MM.1S (cell line): ENCODE results near the gene COQ3.

Experiments used
- DNase-seq: peaks from one replicate; pipeline ENCODE4 v3.0.0-alpha.2; 2015
- H2AFZ ChIP-seq: fragments of 300-600 bp; sonication (generic); 2 replicates; pipeline ENCODE4 v1.6.0; 2016; ENCODE audit warnings: antibody characterized with exemption, low read length
- H3F3A ChIP-seq: fragments of 300-600 bp; sonication (generic); 2 replicates; pipeline ENCODE4 v1.6.1; 2016; ENCODE audit warnings: mild to moderate bottlenecking, antibody characterized with exemption, low read length, moderate library complexity, mixed read lengths; ENCODE audit not compliant: insufficient read depth
- H3K27ac ChIP-seq: fragments of 300-600 bp; sonication (generic); 2 replicates; pipeline ENCODE4 v1.5.1; 2016; ENCODE audit warnings: mild to moderate bottlenecking, low read length
- H3K27me3 ChIP-seq: fragments of 300-600 bp; sonication (generic); replicated peaks from 2 replicates; pipeline ENCODE4 v1.6.0; 2016; ENCODE audit warnings: low read length; ENCODE audit not compliant: insufficient read depth
- H3K36me3 ChIP-seq: fragments of 300-600 bp; sonication (generic); replicated peaks from 2 replicates; pipeline ENCODE4 v1.6.1; 2016; ENCODE audit warnings: mild to moderate bottlenecking, low read length, mixed read lengths; ENCODE audit not compliant: insufficient read depth
- H3K4me1 ChIP-seq: fragments of 300-600 bp; sonication (generic); 2 replicates; pipeline ENCODE4 v1.6.1; 2016; ENCODE audit warnings: low read length, mixed read lengths
- H3K4me2 ChIP-seq: fragments of 300-600 bp; sonication (generic); 2 replicates; pipeline ENCODE4 v1.6.0; 2016; ENCODE audit warnings: low read depth, low read length
- H3K4me3 ChIP-seq: fragments of 300-600 bp; sonication (generic); 2 replicates; pipeline ENCODE4 v1.5.1; 2016; ENCODE audit warnings: low read length, mixed read lengths
- H3K79me2 ChIP-seq: fragments of 300-600 bp; sonication (generic); 2 replicates; pipeline ENCODE4 v1.6.1; 2016; ENCODE audit warnings: mixed run types, low read length, mixed read lengths
- H3K9ac ChIP-seq: fragments of 300-600 bp; sonication (generic); 2 replicates; pipeline ENCODE4 v1.6.1; 2016; ENCODE audit warnings: low read length, mixed read lengths
- H3K9me2 ChIP-seq: fragments of 300-600 bp; sonication (generic); replicated peaks from 2 replicates; pipeline ENCODE4 v1.6.1; 2016; ENCODE audit warnings: mild to moderate bottlenecking, low read length, mixed read lengths; ENCODE audit not compliant: insufficient read depth
- H3K9me3 ChIP-seq: fragments of 300-600 bp; sonication (generic); replicated peaks from 2 replicates; pipeline ENCODE4 v1.6.1; 2016; ENCODE audit warnings: mild to moderate bottlenecking, low read length, mixed read lengths; ENCODE audit not compliant: insufficient read depth
- H4K20me1 ChIP-seq: fragments of 300-600 bp; sonication (generic); 2 replicates; pipeline ENCODE4 v1.6.1; 2016; ENCODE audit warnings: mild to moderate bottlenecking, low read length, moderate library complexity, mixed read lengths; ENCODE audit not compliant: insufficient read depth
- CTCF ChIP-seq: fragments of 300-600 bp; sonication (generic); IDR thresholded peaks from 2 replicates; pipeline ENCODE4 v1.5.1; 2016; ENCODE audit warnings: antibody characterized with exemption, low read length, mixed read lengths
- EZH2 ChIP-seq: fragments of 300-600 bp; sonication (generic); optimal IDR thresholded peaks from 2 replicates; pipeline ENCODE3; 2017; ENCODE audit warnings: low read depth, mild to moderate bottlenecking, antibody characterized with exemption, low read length, mixed read lengths
- EZH2phosphoT487 ChIP-seq: fragments of 300-600 bp; sonication (generic); IDR thresholded peaks from 2 replicates; pipeline ENCODE4 v1.6.1; 2018; ENCODE audit warnings: antibody characterized with exemption, low read length

Gene COQ3

GRCh38 chr6:99415446-99415845, 21.5 kb upstream of the COQ3 start:
- H3K27me3 ChIP-seq = no peaks in the 10 kb centered on the region

GRCh38 chr6:99412065-99412464, 18.1 kb upstream of the COQ3 start:
- Histone ChIP-seq H3K79me2 (peaks cover 75% of the 10 kb centered on the region), H4K20me1 (peaks cover 10% of the 10 kb centered on the region), H3K27ac (no peak overlapping the region), H3K9me3 (no peaks in the 10 kb centered on the region), H3K36me3 (peaks cover 20% of the 10 kb centered on the region), H3K4me2 (no peak overlapping the region), H3K4me3 (no peak overlapping the region), H3F3A (no peaks in the 10 kb centered on the region), H3K27me3 (no peaks in the 10 kb centered on the region), H3K9ac (no peak overlapping the region), H2AFZ (no peak overlapping the region), H3K4me1 (no peaks in the 10 kb centered on the region), H3K9me2 (no peaks in the 10 kb centered on the region)
- TF ChIP-seq EZH2phosphoT487 (no peak), EZH2 (no peak), CTCF (no peak)
- DNase-seq = no peak

More at GRCh38 chr6:99415446-99415845, 21.5 kb upstream of the COQ3 start:
- Histone ChIP-seq H3K4me2 (no peak overlapping the region), H3K9ac (no peak overlapping the region), H3K9me3 (no peaks in the 10 kb centered on the region), H3K27ac (no peak overlapping the region), H3K9me2 (no peaks in the 10 kb centered on the region), H3F3A (no peaks in the 10 kb centered on the region), H2AFZ (no peak overlapping the region), H3K79me2 (peaks cover 99% of the 10 kb centered on the region), H3K4me1 (no peaks in the 10 kb centered on the region), H4K20me1 (peaks cover 25% of the 10 kb centered on the region), H3K36me3 (peaks cover 6% of the 10 kb centered on the region; the same call in 1 of the 2 replicates), H3K4me3 (no peak overlapping the region)
- TF ChIP-seq CTCF (no peak), EZH2 (no peak), EZH2phosphoT487 (no peak)
- no peak for DNase-seq

- H3F3A ChIP-seq = no peaks in the 10 kb centered on the region
- no peak overlapping the region for H3K4me3 ChIP-seq
- DNase-seq = no peak
- H3K9ac ChIP-seq = no peak overlapping the region
- H3K9me2 ChIP-seq = no peaks in the 10 kb centered on the region
- no peak overlapping the region for H3K27ac ChIP-seq
- no peaks in the 10 kb centered on the region for H3K9me3 ChIP-seq
- TF ChIP-seq CTCF (no peak), EZH2phosphoT487 (no peak), EZH2 (no peak)
- H3K27me3 ChIP-seq = no peaks in the 10 kb centered on the region
- no peak overlapping the region for H3K4me2 ChIP-seq
- H3K79me2 ChIP-seq = peaks cover 51% of the 10 kb centered on the region
- no peaks in the 10 kb centered on the region for H3K4me1 ChIP-seq
- no peaks in the 10 kb centered on the region; the same call in 1 of the 2 replicates for H4K20me1 ChIP-seq
- H2AFZ ChIP-seq = no peak overlapping the region
- H3K36me3 ChIP-seq = peaks cover 29% of the 10 kb centered on the region
Measured at GRCh38 chr6:99409672-99410071, 15.7 kb upstream of the COQ3 start.
